ENCODE results near the gene COL21A1.

Gene COL21A1

DNA sequence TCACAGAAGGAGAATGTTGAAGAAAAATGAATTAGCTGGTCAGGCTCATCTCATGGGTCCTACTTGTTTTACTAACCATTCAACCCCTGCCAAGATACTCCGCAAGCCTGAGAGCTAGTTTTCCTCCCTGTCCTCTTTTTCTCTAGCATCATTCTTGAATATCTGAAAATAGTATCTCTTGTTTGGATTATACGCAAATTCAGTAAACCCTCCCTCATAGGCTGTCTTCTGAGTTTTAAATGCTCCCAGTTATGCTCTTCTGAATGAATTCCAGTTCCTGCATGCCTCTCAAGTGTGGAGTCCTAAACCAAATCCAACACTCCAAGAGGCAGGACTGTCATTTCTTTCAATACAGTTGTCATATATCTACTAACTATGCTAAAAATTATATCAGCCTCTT, 99.6 kb downstream of the COL21A1 start:
- TF ChIP-seq, protein P1, sequence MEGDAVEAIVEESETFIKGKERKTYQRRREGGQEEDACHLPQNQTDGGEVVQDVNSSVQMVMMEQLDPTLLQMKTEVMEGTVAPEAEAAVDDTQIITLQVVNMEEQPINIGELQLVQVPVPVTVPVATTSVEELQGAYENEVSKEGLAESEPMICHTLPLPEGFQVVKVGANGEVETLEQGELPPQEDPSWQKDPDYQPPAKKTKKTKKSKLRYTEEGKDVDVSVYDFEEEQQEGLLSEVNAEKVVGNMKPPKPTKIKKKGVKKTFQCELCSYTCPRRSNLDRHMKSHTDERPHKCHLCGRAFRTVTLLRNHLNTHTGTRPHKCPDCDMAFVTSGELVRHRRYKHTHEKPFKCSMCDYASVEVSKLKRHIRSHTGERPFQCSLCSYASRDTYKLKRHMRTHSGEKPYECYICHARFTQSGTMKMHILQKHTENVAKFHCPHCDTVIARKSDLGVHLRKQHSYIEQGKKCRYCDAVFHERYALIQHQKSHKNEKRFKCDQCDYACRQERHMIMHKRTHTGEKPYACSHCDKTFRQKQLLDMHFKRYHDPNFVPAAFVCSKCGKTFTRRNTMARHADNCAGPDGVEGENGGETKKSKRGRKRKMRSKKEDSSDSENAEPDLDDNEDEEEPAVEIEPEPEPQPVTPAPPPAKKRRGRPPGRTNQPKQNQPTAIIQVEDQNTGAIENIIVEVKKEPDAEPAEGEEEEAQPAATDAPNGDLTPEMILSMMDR (IDR thresholded peaks at IDR 0.05; ENCODE audit: control insufficient read depth, insufficient read depth, low read depth, low read length, missing control alignments): no peak
- H3K4me3 ChIP-seq (ENCODE audit: control insufficient read depth, low read depth, low read length): no peak overlapping the region
- DNase-seq (ENCODE audit: low read depth): no peak

DNA sequence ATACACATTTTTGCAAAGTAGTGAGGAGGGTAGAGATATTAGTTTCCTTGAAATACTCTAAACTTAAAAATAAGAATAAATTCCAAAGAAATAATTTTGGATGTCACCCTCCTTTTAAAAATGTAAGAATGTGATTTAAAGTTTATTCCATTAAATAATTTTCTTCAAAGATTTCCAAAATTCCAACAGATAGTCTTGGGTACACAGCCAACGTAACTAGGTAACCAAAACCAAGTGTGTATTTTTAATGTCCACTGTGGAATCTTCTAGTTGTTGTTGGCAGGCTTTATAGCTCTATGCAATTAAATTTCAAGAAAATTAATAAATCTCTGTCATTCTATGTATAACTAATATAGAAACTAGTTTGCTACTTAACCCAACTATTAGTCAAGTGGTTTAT, 101.3 kb downstream of the COL21A1 start:
- no peak for DNase-seq (ENCODE audit: low read depth)
- no peak overlapping the region for H3K4me3 ChIP-seq (ENCODE audit: control insufficient read depth, low read depth, low read length)
- TF ChIP-seq, protein P1 (IDR thresholded peaks at IDR 0.05; ENCODE audit: control insufficient read depth, insufficient read depth, low read depth, low read length, missing control alignments): no peak

DNA sequence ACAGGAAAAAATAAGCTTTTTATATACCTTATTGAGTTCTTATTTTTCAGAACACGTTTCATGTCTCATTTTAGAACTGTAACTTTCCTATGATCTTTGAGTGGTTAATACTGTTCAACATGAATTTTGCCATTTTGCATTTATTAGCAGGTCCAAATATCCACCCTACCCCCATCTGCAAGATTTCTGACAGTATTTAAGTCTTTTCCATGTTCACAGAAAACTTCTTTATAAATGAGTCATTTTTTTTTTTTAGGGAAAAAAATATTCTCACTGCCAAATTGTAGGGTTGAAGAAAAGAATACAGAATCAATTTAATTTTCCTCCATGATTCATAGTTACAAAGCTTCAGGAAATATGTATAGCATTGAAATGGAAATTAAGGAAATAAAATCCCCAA, 101.8 kb downstream of the COL21A1 start:
- DNase-seq (ENCODE audit: low read depth): no peak
- no peak overlapping the region for H3K4me3 ChIP-seq (ENCODE audit: control insufficient read depth, low read depth, low read length)
- TF ChIP-seq, protein P1 (IDR thresholded peaks at IDR 0.05; ENCODE audit: control insufficient read depth, insufficient read depth, low read depth, low read length, missing control alignments): no peak

DNA sequence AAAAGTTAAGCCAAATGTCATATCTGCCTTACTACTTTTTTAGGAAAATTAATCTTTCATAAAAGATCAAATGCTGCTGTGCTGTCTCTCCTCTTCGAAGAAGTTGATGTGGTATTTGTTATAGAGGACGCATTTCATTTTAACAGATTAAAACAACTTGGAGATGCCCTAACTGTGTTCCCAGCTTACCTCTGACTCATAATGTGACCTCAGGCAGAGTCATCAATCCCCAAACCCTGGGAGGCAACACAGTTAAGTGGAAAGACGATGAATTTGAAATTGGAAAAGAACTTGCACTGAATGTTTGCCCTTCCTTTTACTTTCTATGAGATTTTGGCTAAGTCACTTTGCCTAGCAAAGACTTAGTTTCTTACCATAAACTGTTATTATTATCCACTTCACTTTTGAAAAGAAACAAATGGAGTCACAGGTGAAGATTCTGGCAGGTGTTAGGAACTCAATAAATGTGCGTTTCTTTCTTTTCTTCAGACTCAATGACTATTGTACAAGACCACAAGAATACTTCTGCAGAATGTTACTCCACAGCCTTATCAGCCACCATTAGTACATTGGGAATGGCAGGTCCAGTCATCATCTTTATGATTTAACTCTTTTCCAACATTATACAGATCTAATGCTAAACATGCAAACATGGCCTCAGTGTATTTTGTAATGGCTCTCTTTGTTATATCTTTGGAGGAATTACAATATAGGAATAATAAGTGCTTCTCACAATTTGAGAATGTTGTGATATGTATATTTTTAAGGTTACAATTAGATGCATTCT, 102.6 kb downstream of the COL21A1 start:
- TF ChIP-seq, protein P1 (IDR thresholded peaks at IDR 0.05; ENCODE audit: control insufficient read depth, insufficient read depth, low read depth, low read length, missing control alignments): no peak
- DNase-seq (ENCODE audit: low read depth): peak; percentile 14
- no peak overlapping the region for H3K4me3 ChIP-seq (ENCODE audit: control insufficient read depth, low read depth, low read length)

DNA sequence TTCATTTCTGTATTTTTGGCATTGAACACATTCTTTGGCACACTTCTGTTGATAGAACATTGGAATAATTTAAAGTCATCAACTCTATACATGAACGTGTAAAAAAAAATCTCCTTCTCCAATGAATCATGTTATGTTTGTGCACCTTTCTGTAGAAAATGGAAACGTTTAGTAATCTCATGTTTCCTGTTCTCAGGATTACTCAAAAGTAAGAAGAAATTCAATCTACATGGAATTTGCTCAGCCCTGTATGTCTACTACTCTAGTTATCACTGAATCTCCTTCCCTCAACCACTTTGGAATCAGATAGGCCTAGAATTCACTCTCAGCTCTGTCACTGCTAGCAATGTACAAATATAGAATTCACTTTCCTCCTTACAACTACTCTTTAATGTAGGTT, 103.6 kb downstream of the COL21A1 start:
- no peak overlapping the region for H3K4me3 ChIP-seq (ENCODE audit: control insufficient read depth, low read depth, low read length)
- DNase-seq (ENCODE audit: low read depth): no peak
- TF ChIP-seq, protein P1 (IDR thresholded peaks at IDR 0.05; ENCODE audit: control insufficient read depth, insufficient read depth, low read depth, low read length, missing control alignments): no peak

DNA sequence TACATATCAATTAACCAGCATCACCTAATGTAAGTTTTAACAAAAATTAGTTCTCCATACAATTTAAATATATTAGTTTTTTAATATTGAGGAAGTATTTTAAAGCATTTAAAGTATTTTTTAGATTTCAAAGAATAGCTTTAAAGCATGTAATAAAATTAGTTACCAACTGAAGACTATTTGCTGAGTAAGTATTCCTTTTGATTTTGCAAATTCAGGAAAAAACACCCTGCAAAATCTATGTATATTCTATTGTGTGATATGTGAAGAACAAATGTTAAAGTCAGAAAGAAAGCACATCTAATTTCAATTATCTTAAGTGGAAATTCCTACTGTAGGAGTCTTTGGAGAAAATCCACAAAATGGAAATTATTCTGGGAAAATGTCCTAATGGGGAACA, 107.3 kb downstream of the COL21A1 start:
- H3K4me3 ChIP-seq (ENCODE audit: control insufficient read depth, low read depth, low read length): no peak overlapping the region
- no peak for DNase-seq (ENCODE audit: low read depth)
- TF ChIP-seq, protein P1 (IDR thresholded peaks at IDR 0.05; ENCODE audit: control insufficient read depth, insufficient read depth, low read depth, low read length, missing control alignments): no peak

Measured in AG09309 (cell line).